ENCODE data around the gene IQSEC3.
"Not testable (repeated sequence)": the region's sequence is repeated elsewhere in the genome, so short reads cannot be mapped to it uniquely, and the experiment has no call there.

Gene IQSEC3

GRCh38 chr12:115518-115917 lies 49.0 kb downstream of the IQSEC3 start:
- DNase-seq = no peak

GRCh38 chr12:115960-116915 lies 49.7 kb downstream of the IQSEC3 start:
- no peak for DNase-seq

- DNase-seq = no peak
Measured at GRCh38 chr12:117311-117710, 50.7 kb downstream of the IQSEC3 start.

GRCh38 chr12:117816-118345 lies 51.3 kb downstream of the IQSEC3 start:
- DNase-seq = no peak

GRCh38 chr12:118591-118990 lies 52.0 kb downstream of the IQSEC3 start:
- DNase-seq = no peak

GRCh38 chr12:120951-121350 lies 54.4 kb downstream of the IQSEC3 start:
- DNase-seq = no peak

- DNase-seq = no peak
Measured at GRCh38 chr12:121647-122046, 55.1 kb downstream of the IQSEC3 start.

- no peak for DNase-seq
Measured at GRCh38 chr12:125075-125474, 58.5 kb downstream of the IQSEC3 start.

- DNase-seq = no peak
Measured at GRCh38 chr12:125566-125965, 59.0 kb downstream of the IQSEC3 start.

GRCh38 chr12:128079-128478 lies 61.5 kb downstream of the IQSEC3 start:
- DNase-seq = no peak

- DNase-seq = no peak
Measured at GRCh38 chr12:129001-129400, 62.4 kb downstream of the IQSEC3 start.

GRCh38 chr12:130519-130918 lies 64.0 kb downstream of the IQSEC3 start:
- DNase-seq = no peak

GRCh38 chr12:131008-131407 lies 64.4 kb downstream of the IQSEC3 start:
- DNase-seq = no peak

GRCh38 chr12:131732-132495 lies 65.3 kb downstream of the IQSEC3 start:
- no peak for DNase-seq

- not testable (repeated sequence) for DNase-seq
Measured at GRCh38 chr12:133616-134232, 67.2 kb downstream of the IQSEC3 start.

GRCh38 chr12:135138-135537 lies 68.6 kb downstream of the IQSEC3 start:
- no peak for DNase-seq

GRCh38 chr12:138171-138897 lies 71.8 kb downstream of the IQSEC3 start:
- peak; percentile 54 for DNase-seq

- peak; percentile 17 for DNase-seq
Measured at GRCh38 chr12:138898-139534, 72.4 kb downstream of the IQSEC3 start.

GRCh38 chr12:139585-139984 lies 73.0 kb downstream of the IQSEC3 start:
- DNase-seq = no peak

GRCh38 chr12:140162-140561 lies 73.6 kb downstream of the IQSEC3 start:
- DNase-seq = no peak

- DNase-seq = no peak
Measured at GRCh38 chr12:143964-144649, 77.5 kb downstream of the IQSEC3 start.
